Left forelimb (tissue), 1 donor: ENCODE data around the gene C1QTNF12.

Experiments
- DNase-seq: peaks from one replicate; pipeline ENCODE4 v3.0.0-alpha.2; 2018; ENCODE audit warnings: low spot score

The C1QTNF12 gene

GRCh38 chr1:1281533-1282321 lies 35.2 kb upstream of the C1QTNF12 start:
- no peak for DNase-seq

GRCh38 chr1:1280782-1281481 lies 34.4 kb upstream of the C1QTNF12 start:
- no peak for DNase-seq

- DNase-seq = no peak
Observed at GRCh38 chr1:1279028-1279427, 32.5 kb upstream of the C1QTNF12 start.

- DNase-seq = no peak
Observed at GRCh38 chr1:1278620-1279019, 32.1 kb upstream of the C1QTNF12 start.

- no peak for DNase-seq
Observed at GRCh38 chr1:1275836-1276235, 29.3 kb upstream of the C1QTNF12 start.

GRCh38 chr1:1274931-1275431 lies 28.5 kb upstream of the C1QTNF12 start:
- DNase-seq = no peak

- no peak for DNase-seq
Observed at GRCh38 chr1:1274299-1274930, 27.9 kb upstream of the C1QTNF12 start.

GRCh38 chr1:1273512-1274298 lies 27.2 kb upstream of the C1QTNF12 start, which contains the start of gene UBE2J2:
Gene UBE2J2 (minus strand): TSS chr1:1273854. CDS start chr1:1267992, 5,862 bp downstream.
- peak; percentile 95 for DNase-seq

GRCh38 chr1:1273209-1273511 lies 26.6 kb upstream of the C1QTNF12 start:
- DNase-seq = no peak

GRCh38 chr1:1272341-1273208 lies 26.1 kb upstream of the C1QTNF12 start:
- DNase-seq = no peak

GRCh38 chr1:1270813-1271212 lies 24.3 kb upstream of the C1QTNF12 start:
- DNase-seq = no peak

GRCh38 chr1:1268284-1268682 lies 21.8 kb upstream of the C1QTNF12 start:
- no peak for DNase-seq

- no peak for DNase-seq
Observed at GRCh38 chr1:1267488-1268283, 21.2 kb upstream of the C1QTNF12 start.

GRCh38 chr1:1264868-1265272 lies 18.3 kb upstream of the C1QTNF12 start:
- DNase-seq = no peak

- DNase-seq = no peak
Observed at GRCh38 chr1:1264026-1264425, 17.5 kb upstream of the C1QTNF12 start.

- no peak for DNase-seq
Observed at GRCh38 chr1:1262758-1263157, 16.2 kb upstream of the C1QTNF12 start.

GRCh38 chr1:1262071-1262470 lies 15.5 kb upstream of the C1QTNF12 start:
- DNase-seq = no peak

- no peak for DNase-seq
Observed at GRCh38 chr1:1260843-1261560, 14.5 kb upstream of the C1QTNF12 start.

GRCh38 chr1:1259951-1260600 lies 13.6 kb upstream of the C1QTNF12 start:
- DNase-seq = no peak
